Activated T-helper 1 cell treated with anti-CD3 and anti-CD28 coated beads, Interleukin-12 subunit alpha, Interleukin-12 subunit beta, Interleukin-2, Interleukin-4 antibody, amounts not matched to agents 30 ng/mL and 10 ng/mL and 1 ng/mL, durations not matched to agents 14 hours and 24 hours and 36 hours (primary cell): ENCODE measurements around the gene NFKBIZ. TPM values are rescaled to one million over a fixed set of nuclear protein-coding genes. Genes with fewer than 3 reads are reported as not detected.

ENCODE experiments used
- DNase-seq: peaks from one replicate; pipeline ENCODE4 v3.0.0; 2021; ENCODE audit warnings: low spot score
- H3K27ac Mint-ChIP-seq: one replicate; pipeline ENCODE4 v1.8.0; 2021; ENCODE audit warnings: mild to moderate bottlenecking, mixed read lengths
- H3K27me3 Mint-ChIP-seq: one replicate; pipeline ENCODE4 v1.8.0; 2022; ENCODE audit warnings: mild to moderate bottlenecking, moderate library complexity, mixed read lengths; ENCODE audit not compliant: insufficient read depth
- H3K36me3 Mint-ChIP-seq: one replicate; pipeline ENCODE4 v1.8.0; 2021; ENCODE audit warnings: low read depth, mixed read lengths
- H3K4me1 Mint-ChIP-seq: one replicate; pipeline ENCODE4 v1.8.0; 2021; ENCODE audit warnings: low read depth, mixed read lengths
- H3K4me3 Mint-ChIP-seq: one replicate; pipeline ENCODE4 v1.8.0; 2021; ENCODE audit warnings: mild to moderate bottlenecking, moderate library complexity, mixed read lengths
- H3K9me3 Mint-ChIP-seq: one replicate; pipeline ENCODE4 v1.8.0; 2021; ENCODE audit warnings: mixed read lengths
- intact Hi-C: fragments of 100-400 bp; cut with micrococcal nuclease; formaldehyde crosslinking; loops from one replicate; pipeline ENCODE4 v1.15.1; 2024
- total RNA-seq: library from RNA; stranded (reverse); gene quantifications from 2 replicates; pipeline ENCODE4 v1.2.3, GENCODE V29; 2022

The NFKBIZ gene
- total RNA-seq, 1 donor from 2014 or later: 72.4 TPM

DNA sequence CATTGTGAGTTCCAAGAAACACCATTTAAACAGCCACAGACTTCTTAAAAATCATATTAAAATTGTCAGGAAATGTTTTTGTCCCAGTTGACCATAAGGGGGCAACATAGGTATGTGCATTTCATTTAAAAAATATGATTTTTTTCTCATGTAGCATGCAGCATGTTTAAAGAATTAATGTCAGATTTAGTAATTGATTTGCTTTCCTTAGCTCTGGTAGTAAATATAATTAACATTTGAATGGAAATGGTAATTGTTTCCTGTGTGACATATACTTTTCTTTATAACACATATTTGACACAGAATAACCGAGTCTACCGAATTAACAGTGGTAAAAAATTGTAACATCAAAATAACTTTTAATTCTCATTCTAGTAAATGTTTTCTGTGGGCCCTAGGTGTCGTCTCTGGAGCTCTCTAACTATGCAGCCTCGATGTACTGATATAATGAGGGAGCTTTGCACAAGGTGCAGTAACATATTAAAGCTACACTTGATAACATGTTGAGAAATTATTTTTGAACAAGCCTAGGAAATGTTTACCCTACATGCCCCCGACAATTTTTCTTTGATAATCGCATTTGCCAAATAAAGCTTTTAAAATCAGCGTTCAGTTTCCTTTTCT, 35.4 kb upstream of the NFKBIZ start:
- intact Hi-C loops: loop anchor here (1.0 to 5.0 kb wide), 4 partner anchors 37 to 411 kb away; no protein-coding TSS in a partner anchor
- Mint-ChIP-seq H3K9me3 (no peaks in the 10 kb centered on the region), H3K4me1 (peaks cover 68% of the 10 kb centered on the region), H3K4me3 (no peak overlapping the region), H3K36me3 (peaks cover 23% of the 10 kb centered on the region), H3K27ac (no peak overlapping the region), H3K27me3 (no peaks in the 10 kb centered on the region)
- DNase-seq: no peak

DNA sequence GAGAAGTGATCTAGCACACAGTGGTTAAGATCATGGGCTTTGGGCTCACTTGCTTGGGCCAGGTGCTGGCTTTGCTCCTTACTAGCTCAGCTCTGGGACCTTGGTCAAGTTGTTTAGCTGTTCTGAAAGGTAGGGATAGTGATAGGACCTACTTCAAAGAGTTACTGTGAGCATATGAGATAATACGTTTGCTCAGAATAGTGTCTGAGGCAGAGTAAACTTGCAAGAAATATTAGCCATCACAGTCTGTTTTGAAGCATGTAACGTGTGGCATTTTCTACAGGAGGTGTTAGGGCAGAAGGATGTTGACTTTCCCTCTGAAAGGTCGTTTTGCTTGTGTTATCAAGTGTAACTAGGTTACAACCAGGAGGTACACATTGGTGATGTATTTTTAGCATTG, 34.5 kb upstream of the NFKBIZ start:
- peaks cover 68% of the 10 kb centered on the region for H3K4me1 Mint-ChIP-seq
- peaks cover 28% of the 10 kb centered on the region for H3K36me3 Mint-ChIP-seq
- H3K4me3 Mint-ChIP-seq: no peak overlapping the region
- H3K27me3 Mint-ChIP-seq: no peaks in the 10 kb centered on the region
- H3K27ac Mint-ChIP-seq: peak overlapping the region; percentile 53
- intact Hi-C loops: loop anchor here (5.0 kb wide), 2 partner anchors 122 to 172 kb away; no protein-coding TSS in a partner anchor
- no peak for DNase-seq
- no peaks in the 10 kb centered on the region for H3K9me3 Mint-ChIP-seq

DNA sequence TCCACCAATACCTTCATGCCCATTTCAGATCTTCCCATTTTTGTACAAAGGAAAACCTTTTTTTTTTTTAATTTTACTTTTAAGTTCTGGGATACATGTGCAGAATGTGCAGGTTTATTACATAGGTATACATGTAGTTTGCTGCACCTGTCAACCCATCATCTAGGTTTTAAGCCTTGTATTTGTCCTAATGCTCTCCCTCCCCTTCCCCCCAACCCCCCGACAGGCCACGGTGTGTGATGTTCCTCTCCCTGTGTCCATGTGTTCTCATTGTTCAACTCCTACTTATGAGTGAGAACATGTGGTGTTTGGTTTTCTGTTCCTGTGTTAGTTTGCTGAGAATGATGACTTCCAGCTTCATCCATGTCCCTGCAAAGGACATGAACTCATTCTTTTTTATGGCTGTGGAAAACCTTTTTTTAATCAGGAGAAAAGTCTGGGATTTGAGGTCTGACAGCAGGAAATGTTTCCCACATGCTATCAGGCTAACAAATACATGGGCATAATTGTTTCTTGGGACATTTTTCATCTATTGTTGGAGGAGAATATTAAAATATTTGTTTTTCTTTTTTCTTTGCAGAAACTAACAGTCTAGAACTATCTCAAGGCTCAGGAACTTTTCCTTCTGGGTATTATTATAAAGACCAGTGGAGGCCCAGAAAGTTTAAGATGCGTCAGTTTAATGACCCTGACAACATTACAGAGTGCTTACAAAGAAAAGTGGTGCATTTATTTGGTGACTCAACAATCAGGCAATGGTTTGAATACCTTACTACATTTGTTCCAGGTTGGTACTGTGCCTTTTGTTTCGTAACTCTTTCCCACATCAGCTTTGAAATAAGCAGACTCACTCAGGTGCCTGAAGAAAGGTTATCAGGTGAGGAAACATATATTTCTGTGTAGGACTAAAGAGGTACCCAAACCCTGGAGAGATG, 32.8 kb upstream of the NFKBIZ start:
- Mint-ChIP-seq H3K36me3 (peaks cover 31% of the 10 kb centered on the region), H3K9me3 (no peaks in the 10 kb centered on the region), H3K4me1 (peaks cover 61% of the 10 kb centered on the region), H3K27me3 (no peaks in the 10 kb centered on the region), H3K27ac (no peak overlapping the region), H3K4me3 (no peak overlapping the region)
- intact Hi-C loops: no loop called here
- DNase-seq: no peak

DNA sequence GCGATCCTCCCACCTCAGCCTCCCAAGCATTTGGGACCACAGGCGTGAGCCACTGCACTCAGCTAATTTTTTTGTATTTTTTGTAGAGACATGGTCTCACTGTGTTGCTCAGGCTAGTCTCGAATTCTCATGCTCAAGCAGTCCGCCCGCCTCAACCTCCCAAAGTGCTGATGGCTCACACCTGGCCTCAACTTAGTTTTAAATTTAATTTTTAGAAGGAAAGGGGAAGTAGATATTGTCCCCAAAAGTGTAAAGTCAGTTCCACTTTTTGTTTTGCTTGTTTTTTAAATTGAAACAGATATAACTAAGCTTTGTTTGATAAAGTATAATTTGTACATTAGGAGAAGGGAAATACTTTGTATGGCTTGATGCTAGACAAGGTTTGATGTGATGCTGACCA, 31.3 kb upstream of the NFKBIZ start:
- peaks cover 36% of the 10 kb centered on the region for H3K36me3 Mint-ChIP-seq
- peaks cover 64% of the 10 kb centered on the region for H3K4me1 Mint-ChIP-seq
- no peaks in the 10 kb centered on the region for H3K9me3 Mint-ChIP-seq
- H3K27me3 Mint-ChIP-seq: no peaks in the 10 kb centered on the region
- H3K4me3 Mint-ChIP-seq: no peak overlapping the region
- intact Hi-C loops: no loop called here
- DNase-seq: no peak
- no peak overlapping the region for H3K27ac Mint-ChIP-seq

DNA sequence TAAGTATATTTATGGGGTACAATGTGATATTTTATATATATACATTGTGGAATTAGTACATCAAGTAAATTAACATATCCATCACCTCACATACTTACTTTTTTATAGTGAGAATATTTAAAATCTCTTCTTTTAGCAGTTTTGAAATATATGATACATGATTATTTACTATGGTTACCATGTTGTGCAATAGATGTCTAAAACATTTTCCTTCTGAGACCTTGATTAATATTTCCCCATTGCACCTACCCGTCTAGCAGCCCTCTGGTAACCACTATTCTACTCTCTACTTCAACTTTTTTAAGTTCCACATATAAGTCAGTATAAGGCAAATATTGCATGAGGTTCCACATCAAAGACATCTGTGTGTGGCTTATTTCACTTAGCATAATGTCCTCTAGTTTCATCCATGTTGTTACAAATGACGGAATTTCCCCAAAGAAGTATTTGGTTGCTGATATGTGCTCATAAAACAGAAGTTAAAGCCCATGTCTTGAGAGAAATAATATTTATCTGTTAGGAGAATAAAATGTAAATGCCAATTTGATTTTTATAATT, 29.6 kb upstream of the NFKBIZ start:
- intact Hi-C loops: loop anchor here (1.0 kb wide), 1 partner anchor 8 kb away; no protein-coding TSS in a partner anchor

DNA sequence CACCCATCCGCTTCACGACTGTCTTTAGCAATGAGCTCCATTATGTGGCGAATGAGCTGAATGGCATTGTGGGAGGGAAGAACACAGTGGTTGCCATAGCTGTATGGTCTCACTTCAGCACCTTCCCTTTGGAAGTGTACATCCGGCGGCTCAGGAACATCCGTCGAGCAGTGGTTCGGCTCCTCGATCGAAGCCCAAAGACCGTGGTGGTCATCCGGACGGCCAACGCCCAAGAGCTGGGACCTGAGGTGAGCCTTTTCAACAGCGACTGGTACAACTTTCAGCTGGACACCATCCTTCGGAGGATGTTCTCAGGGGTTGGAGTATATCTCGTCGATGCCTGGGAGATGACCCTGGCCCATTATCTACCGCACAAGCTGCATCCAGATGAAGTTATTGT, 27.8 kb upstream of the NFKBIZ start:
- H3K9me3 Mint-ChIP-seq: no peaks in the 10 kb centered on the region
- DNase-seq: no peak
- H3K27ac Mint-ChIP-seq: no peak overlapping the region
- intact Hi-C loops: no loop called here
- no peak overlapping the region for H3K4me3 Mint-ChIP-seq
- H3K36me3 Mint-ChIP-seq: peaks cover 40% of the 10 kb centered on the region
- peaks cover 48% of the 10 kb centered on the region for H3K4me1 Mint-ChIP-seq
- H3K27me3 Mint-ChIP-seq: no peaks in the 10 kb centered on the region

More for the DNA sequence above, 29.6 kb upstream of the NFKBIZ start:
- Mint-ChIP-seq H3K9me3 (no peaks in the 10 kb centered on the region), H3K27me3 (no peaks in the 10 kb centered on the region), H3K27ac (no peak overlapping the region), H3K36me3 (peaks cover 41% of the 10 kb centered on the region), H3K4me1 (peaks cover 48% of the 10 kb centered on the region), H3K4me3 (no peak overlapping the region)
- no peak for DNase-seq

GRCh38 chr3:101823525-101823924, 25.8 kb upstream of the NFKBIZ start:
- Mint-ChIP-seq H3K27me3 (no peaks in the 10 kb centered on the region), H3K4me3 (no peak overlapping the region), H3K27ac (no peak overlapping the region), H3K36me3 (peaks cover 28% of the 10 kb centered on the region), H3K9me3 (no peaks in the 10 kb centered on the region), H3K4me1 (peaks cover 51% of the 10 kb centered on the region)
- intact Hi-C loops: no loop called here
- no peak for DNase-seq

DNA sequence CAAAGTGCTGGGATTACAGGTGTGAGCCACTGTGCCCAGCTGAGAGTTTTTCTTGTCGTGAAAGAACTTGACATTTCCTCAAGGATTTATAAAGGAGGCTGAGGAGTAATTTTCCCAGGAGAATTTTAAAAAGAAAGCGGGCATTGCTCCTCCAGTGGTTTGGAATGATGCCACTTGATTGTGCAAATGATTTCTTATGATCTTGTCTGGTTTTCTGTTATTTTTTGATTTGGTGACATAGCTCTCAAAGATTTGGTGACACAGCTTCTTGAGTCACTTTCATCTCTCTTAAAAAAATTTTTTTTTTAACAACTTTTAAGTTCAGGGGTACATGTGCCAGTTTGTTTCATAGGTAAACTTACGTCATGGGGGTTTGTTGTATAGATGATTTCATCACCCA, 24.6 kb upstream of the NFKBIZ start:
- no peaks in the 10 kb centered on the region for H3K27me3 Mint-ChIP-seq

DNA sequence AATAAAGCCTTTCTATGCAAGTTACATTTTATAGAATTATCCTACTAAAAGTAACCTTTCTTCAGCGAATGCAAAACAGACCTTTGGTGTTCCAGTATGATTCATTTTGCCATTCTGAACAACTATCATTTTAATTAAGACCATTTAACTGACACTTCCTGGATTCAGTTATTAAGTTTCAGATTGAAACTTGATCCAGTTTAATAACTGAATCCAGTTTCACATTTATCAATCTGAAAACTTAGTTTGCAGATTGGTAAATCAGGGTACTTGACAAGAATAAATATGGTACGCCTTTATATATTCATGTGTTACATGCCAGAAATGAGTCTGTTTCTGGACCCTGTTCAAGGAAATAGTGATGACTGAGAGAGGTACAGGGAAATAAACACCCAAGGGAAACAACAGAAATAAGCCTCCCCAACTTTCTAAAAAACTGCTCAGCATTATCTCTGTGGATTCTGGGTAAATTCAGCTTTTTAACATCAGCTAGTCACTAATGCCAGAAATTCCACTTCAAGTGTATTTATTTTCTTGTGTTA, 23.3 kb upstream of the NFKBIZ start:
- Mint-ChIP-seq H3K27me3 (no peaks in the 10 kb centered on the region), H3K27ac (peak overlapping the region; percentile 98), H3K4me1 (peaks cover 54% of the 10 kb centered on the region), H3K9me3 (no peaks in the 10 kb centered on the region), H3K36me3 (peaks cover 28% of the 10 kb centered on the region), H3K4me3 (peak overlapping the region; percentile 79)
- no peak for DNase-seq
- intact Hi-C loops: loop anchor here (2.0 to 5.0 kb wide), 7 partner anchors 17 to 336 kb away; partner anchors contain the start of genes CEP97 and RPL24

More for the DNA sequence above, 24.6 kb upstream of the NFKBIZ start:
- Mint-ChIP-seq H3K27ac (no peak overlapping the region), H3K4me1 (peaks cover 53% of the 10 kb centered on the region), H3K9me3 (no peaks in the 10 kb centered on the region), H3K4me3 (no peak overlapping the region), H3K36me3 (peaks cover 31% of the 10 kb centered on the region)
- intact Hi-C loops: loop anchor here (5.0 kb wide), 3 partner anchors 38 to 338 kb away; no protein-coding TSS in a partner anchor
- no peak for DNase-seq

GRCh38 chr3:101827211-101828174, 21.8 kb upstream of the NFKBIZ start:
- DNase-seq: peak; percentile 77
- peaks cover 29% of the 10 kb centered on the region for H3K36me3 Mint-ChIP-seq
- intact Hi-C loops: loop anchor here (1.0 to 5.0 kb wide), 16 partner anchors 8 to 335 kb away; partner anchors contain the start of genes CEP97, NXPE3, RPL24 and ZBTB11

DNA sequence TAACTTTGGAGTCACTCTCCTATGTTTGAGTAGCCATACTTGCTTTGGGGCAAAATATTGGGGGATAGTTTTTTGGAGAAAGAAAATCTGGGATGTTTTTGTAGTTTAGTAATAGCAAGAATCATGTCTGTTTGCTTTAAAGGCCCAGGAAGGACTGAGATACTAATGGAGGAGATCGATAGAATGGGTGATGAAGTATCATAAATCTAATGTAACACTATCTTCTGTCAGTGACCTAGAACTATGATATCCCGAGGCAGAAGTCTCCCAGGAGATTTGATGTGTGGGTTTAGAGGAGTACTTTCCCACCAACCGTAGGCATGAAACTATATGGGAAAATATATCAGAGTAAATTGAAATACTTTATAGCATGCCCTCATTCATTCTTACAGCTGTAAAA, 21.0 kb upstream of the NFKBIZ start:
- Mint-ChIP-seq H3K27ac (peak overlapping the region; percentile 90), H3K36me3 (peaks cover 34% of the 10 kb centered on the region)
- intact Hi-C loops: loop anchor here (1.0 to 5.0 kb wide), 5 partner anchors 8 to 334 kb away; partner anchors contain the start of gene ZBTB11

More at GRCh38 chr3:101827211-101828174, 21.8 kb upstream of the NFKBIZ start:
- H3K9me3 Mint-ChIP-seq: no peaks in the 10 kb centered on the region
- H3K4me3 Mint-ChIP-seq: peak overlapping the region; percentile 93
- H3K27me3 Mint-ChIP-seq: no peaks in the 10 kb centered on the region
- peak overlapping the region; percentile 90 for H3K27ac Mint-ChIP-seq
- H3K4me1 Mint-ChIP-seq: peaks cover 63% of the 10 kb centered on the region

More for the DNA sequence above, 21.0 kb upstream of the NFKBIZ start:
- no peak for DNase-seq
- Mint-ChIP-seq H3K27me3 (no peaks in the 10 kb centered on the region), H3K4me3 (peak overlapping the region; percentile 93), H3K9me3 (no peaks in the 10 kb centered on the region), H3K4me1 (peaks cover 68% of the 10 kb centered on the region)
